Activated CD8-positive, alpha-beta memory T cell treated with anti-CD3 and anti-CD28 coated beads for 48 hours (primary cell): ENCODE measurements around the gene SCN8A.
"Not testable (repeated sequence)": the region's sequence is repeated elsewhere in the genome, so short reads cannot be mapped to it uniquely, and the experiment has no call there.

Source experiments
- DNase-seq, 3 experiments: peaks; one replicate each; pipeline ENCODE4 v3.0.0-alpha.2; 2020; ENCODE audit warnings: low read depth in 2 of 3, low spot score in 2 of 3

SCN8A gene

GRCh38 chr12:51831817-51832216, 240.8 kb downstream of the SCN8A start:
- DNase-seq, result not testable (repeated sequence)

GRCh38 chr12:51832354-51833107, 241.5 kb downstream of the SCN8A start:
- no peak for DNase-seq

DNA sequence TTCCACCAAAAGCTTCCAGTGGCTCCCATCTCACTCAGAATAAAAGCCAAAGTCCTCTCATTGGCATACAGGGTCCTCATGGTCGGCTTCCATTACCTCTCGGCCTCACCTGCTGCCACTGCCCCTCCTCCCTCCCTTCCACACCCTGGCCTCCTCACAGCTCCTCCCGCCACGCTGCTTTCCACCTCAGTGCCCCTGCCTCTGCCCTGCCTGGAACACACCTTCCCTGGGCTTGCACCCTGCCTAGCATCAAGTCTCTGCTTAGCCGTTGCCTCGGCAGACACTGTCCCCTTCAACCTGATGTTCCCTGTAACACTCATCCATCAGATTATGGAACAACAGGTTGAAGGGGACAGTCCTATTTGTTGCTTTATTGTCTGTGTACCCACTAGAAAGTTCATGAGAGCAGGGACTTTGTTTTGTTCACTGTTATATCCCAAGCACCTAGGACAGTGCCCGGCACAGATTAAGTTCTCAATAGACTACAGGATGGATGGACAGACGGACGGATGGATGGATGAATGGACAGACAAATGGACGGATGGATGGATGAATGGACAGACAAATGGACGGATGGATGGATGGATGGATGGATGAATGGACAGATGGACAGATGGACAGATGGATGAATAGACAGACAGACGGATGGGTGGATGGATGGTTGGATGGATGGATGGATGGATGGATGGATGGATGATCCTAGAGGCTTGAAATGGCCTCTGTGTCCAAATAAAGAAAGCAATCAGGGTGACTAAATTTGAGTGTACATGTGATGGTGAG, 242.6 kb downstream of the SCN8A start:
- no peak for DNase-seq

GRCh38 chr12:51834411-51834810, 243.4 kb downstream of the SCN8A start:
- no peak for DNase-seq

DNA sequence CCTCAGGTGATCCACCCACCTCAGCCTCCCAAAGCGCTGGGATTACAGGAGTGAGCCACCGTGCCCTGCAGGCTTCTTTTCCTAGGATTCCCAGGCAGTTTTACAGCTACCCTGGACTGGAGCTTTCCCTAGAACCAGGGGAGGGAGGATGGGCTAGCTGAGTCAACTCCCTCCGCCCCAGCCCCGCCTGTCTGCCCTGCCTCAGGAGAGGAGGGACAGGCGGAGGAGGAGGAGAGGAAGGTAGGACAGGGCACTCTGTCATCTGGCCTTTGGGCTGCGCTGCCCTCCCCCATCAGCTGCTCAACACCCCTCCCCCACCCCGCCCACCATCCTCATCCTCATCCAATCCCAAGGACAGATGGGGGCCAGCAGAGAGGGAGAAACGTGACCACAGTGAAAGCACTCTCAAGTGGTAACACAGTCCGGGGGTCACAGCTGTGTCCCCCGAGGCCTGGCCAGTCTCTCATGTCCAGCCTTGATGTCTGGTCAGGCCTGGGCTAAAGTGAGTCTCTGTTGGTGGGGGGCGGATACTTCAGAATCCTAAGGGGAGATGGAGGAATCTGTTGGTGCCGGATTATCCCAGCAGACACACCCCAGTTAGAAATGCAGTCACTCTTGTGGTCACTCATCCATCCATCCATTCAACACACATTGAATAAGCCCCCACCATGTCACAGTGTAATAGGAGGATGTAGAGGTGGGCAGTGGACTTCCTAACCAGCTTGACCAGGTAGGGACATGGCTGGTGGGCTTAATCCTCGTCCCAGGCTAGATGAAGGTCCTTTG, 245.2 kb downstream of the SCN8A start:
- DNase-seq, result no peak

DNA sequence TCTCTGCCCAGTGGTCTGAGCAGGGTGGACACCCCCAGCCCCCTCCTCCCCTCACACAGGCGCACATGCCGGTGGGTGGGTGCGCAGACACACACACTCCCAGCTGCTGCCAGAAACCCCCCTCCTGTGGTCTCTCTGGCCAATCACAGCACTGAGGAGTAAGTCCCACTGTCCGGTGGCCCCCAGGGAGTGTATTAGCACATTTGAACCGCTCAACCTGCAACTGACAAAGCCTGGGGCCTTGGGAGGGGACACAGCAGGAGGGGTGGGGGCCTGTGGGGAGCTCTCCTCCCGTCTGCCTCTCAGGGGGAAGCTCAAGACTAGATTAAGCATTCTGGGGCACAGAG, 245.8 kb downstream of the SCN8A start:
- no peak for DNase-seq

DNA sequence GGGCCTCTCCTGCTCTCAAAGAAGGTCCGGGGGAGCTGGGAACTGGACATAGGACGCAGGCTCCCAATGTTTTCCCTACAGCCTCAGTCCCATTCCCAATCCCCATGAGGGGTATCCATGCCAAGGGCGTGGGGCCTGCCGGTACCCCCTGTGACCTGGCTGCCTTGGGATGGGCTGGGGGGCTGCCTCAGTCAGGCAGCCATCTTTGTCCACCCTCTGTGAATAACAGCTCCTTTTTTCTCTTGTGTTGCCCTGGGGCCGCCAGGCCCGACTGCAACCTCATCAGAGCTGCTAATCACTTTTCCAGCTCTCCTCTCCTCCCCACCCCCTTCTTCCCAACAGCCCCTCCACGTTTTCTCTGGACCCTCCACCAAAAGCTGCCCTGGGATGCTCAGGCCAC, 246.3 kb downstream of the SCN8A start:
- DNase-seq, result no peak

DNA sequence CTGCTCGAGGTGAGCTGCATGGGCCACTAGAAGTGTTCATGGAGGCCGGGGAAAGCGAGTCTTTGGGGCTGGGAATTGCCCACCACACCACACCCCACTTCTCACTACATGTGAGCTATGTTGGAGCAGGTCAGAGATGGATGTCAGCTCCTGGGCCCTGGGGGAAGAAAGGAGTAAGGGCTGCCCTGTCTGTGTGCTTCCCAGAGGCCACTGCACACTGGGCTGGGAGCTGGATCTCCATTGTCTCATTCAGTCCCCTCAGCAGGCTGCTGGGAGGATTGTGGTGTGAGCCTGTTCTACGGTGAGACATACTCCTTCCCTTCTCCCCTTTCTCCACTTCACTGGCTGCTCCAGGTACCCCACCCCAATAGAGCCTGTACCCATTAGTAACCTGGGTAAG, 247.0 kb downstream of the SCN8A start:
- DNase-seq, result no peak

DNA sequence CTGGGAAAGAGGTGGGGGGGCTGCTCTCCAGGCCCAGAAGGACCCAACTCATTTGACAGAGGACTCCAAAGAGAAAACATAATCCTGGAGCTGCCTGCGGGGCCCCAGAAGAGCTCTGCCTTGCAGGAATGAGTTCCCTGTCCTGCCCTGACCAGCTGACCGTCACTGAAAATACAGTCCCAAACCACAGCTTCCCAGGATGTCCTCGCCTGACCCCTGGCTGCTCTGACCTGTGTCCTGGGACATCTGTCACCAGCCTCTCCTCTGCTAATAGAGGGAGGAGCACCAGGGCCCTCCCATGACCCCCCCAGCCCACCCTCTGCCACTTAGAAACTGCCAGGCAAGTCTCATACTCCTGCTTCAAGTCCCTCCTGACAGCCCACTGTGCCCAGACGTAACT, 247.7 kb downstream of the SCN8A start:
- DNase-seq, result no peak

GRCh38 chr12:51839310-51839947, 248.4 kb downstream of the SCN8A start:
- no peak for DNase-seq

- DNase-seq, result no peak
These were observed 249.9 kb downstream of the SCN8A start for GRCh38 chr12:51840966-51841365.

DNA sequence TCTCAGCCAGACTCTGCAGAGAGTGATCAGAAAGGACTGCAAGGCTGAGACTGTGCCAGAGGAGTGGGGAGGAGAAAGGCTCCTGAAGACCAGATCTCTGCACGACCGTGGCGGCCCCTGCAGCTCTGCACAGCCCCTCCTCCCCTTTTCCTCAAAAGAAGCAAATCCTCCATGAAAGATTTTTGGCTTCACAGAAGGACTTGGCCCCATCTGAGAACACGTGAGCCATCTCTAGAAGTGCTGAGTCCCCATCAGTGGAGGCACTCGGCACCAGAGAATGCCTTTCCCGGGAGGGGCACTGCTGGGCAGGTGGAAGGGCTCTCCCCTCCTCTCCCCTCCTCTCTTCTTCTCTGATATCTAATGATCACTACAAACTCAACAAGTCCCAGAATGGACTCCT, 250.7 kb downstream of the SCN8A start:
- DNase-seq, result no peak

GRCh38 chr12:51844854-51845253, 253.8 kb downstream of the SCN8A start:
- DNase-seq, result no peak

- no peak for DNase-seq
These were observed 254.4 kb downstream of the SCN8A start for GRCh38 chr12:51845482-51845881.

DNA sequence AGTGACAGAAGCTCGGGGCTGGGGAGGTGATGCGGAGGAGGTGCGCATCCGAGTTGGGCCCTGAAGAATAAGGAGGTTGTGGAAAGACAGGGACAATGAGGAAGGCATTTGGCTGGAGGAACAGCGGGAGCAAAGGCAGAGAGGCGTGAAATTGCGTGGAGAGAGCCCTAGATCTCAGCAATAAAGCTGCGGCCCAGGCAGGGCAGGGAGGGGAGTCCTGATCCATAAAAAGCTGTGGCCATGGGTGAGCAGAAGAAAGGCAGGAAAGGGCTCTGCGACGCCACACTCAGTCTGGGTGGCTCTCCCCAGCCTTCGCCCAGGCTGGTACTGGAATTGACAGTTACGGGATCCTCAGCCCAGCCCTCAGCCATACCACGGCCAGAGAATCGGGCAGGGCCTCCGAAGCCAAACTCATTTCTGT, 255.2 kb downstream of the SCN8A start:
- DNase-seq, result no peak

GRCh38 chr12:51846911-51847642, 256.0 kb downstream of the SCN8A start:
- no peak for DNase-seq

- no peak for DNase-seq
These were observed 256.8 kb downstream of the SCN8A start for GRCh38 chr12:51847643-51848325.

- no peak for DNase-seq
These were observed 257.3 kb downstream of the SCN8A start, which contains the start of gene FIGNL2 for GRCh38 chr12:51848326-51848727. TSS of gene FIGNL2 (minus strand) at chr12:51848718. CDS start at chr12:51822413, 26,305 bp downstream.

- no peak for DNase-seq
These were observed 258.1 kb downstream of the SCN8A start for GRCh38 chr12:51848841-51849735.
